NCI-H146 (cell line): ENCODE data around the gene CNOT10.
"Not testable (repeated sequence)": the region's sequence is repeated elsewhere in the genome, so short reads cannot be mapped to it uniquely, and the experiment has no call there.

Experiments
- DNase-seq: peaks from one replicate; lab custom pipeline; 2025; lab: John Stamatoyannopoulos, UW

CNOT10 gene

DNA sequence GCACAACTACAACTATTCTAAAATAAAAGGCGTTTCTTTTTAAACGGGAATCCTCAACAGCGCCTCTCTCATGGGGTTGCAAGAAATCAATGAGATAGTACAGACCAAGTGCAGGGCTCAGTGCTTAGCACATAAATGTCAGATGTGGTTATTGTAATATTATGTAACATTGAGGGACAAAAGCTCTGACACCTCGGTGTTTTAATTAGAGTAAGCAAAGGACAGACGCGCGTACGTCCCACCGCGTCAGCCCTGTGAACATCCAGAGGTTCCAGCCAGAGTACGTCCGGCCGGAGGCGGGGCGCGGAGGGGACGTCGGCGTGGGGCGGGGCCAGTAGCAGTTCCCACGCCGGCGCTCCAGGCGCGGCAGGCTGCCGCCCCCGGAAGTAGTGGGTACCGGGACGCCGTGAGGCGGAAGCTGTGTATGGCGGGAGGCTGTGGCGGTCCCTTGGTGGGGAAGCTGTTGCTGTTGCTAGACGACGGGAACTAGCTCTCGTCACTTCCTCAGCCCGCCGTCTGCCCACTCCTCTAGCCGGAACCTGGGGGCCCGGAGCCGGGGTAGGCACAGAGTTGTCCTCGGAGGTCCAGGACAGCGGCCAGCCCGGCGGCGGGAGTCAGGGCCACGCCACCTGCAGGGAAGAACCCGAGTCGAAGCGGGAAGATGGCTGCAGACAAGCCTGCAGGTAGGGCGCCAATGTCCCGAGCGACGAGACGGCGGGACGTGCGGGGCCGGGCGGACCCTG lies at the start of gene CNOT10:
TSS of gene CNOT10 (plus strand) at position 389 of the 743 bp plus-strand sequence. CDS start at position 662, 273 bp downstream.
- DNase-seq, result peak; percentile 89

GRCh38 chr3:32640939-32641338 lies 44.0 kb upstream of the CNOT10 start:
- DNase-seq, result no peak

DNA sequence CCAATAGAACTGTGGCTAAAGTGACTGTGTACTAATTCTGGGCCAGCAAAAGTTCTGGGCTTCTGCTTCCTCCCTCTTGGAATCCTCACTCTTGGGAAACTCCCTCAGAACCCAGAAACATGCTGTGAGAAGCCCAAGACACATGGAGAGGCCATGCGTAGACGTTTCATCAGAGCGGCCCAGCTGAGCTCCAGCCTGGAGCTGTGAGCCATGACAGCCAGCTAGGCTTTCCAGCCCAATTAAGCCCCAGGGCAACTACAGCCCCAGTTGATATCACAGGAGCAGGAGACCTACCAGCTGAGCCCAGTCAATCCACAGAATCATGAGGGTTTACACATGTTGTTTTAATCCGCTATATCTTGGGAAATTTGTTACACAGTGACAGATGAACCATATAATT lies 43.6 kb upstream of the CNOT10 start:
- DNase-seq, result peak; percentile 4

DNA sequence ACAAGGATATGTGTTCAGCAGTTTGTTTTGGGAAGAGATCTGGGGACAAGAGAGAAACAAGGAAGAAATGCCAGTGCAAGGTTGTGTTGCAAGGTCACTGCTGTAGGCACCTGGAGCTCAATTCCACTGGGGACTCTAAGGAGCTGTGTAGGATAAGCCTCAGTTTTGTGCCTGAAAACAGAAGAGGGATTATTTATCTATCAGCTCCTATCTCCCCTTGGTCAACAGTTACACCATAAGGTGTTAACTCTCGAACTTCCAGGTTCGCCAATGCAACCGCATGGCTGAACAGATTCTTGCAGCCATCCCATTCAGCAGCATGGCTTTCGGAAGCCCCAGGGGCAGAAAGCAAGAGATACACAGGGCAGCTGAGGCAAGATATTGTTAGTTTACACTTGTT lies 41.6 kb upstream of the CNOT10 start:
- DNase-seq, result no peak

- DNase-seq, result no peak
These were observed 41.2 kb upstream of the CNOT10 start for GRCh38 chr3:32643816-32644215.

DNA sequence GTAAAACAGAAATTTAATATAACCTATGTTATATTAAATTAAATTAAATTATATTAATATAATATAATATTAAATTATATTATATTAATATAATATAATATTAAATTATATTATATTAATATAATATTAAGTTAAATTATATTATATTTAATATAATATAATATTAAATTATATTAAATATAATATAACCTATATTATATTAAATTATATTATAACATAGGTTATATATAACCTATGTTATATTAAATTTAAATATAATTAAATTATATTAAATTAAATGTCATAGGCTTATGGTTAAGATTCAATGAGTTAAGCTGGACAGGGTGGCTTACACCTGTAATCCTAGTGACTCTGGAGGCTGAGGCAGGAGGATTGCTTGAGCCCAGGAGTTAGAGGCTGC lies 40.6 kb upstream of the CNOT10 start:
- no peak for DNase-seq

DNA sequence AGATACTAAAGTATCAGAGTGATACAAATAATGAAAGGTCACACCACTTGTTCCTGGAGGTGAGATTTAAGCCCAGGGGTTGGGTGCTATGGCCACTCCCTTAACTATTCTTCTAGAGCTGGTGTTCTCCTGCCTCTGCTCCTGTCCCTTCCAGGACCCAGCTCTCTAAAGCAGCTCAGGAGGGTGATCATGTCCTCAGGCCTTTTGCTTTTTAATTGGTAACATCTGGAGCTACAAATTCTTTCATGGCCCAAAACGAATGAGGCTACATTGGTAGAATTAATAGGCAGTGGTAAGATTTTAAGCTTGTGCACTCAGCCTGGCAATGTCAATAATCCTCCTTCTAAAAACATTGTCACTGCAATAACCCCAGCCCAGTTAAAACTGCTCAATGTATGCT lies 38.2 kb upstream of the CNOT10 start:
- no peak for DNase-seq

- DNase-seq, result not testable (repeated sequence)
These were observed 32.5 kb upstream of the CNOT10 start for GRCh38 chr3:32652337-32653100.

DNA sequence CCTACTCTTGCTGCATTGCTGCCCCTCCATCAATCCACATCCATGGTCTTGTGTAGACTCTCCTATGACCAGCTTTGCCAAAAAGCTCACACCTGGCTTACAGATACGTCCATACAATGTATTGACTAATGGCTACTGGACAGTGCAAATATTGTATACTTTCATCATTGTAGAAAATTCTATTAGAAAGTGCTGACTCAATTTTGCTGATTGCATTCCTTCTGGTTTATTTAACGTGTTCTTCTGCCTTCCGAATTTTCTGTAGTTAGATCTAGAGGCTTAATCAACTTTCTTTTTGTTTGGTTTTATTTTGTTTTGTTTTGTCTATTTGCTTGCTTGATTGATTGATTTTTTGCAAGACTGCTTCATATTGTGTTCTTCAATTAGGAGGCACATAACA lies 29.8 kb upstream of the CNOT10 start:
- no peak for DNase-seq

- no peak for DNase-seq
These were observed 24.4 kb upstream of the CNOT10 start for GRCh38 chr3:32660634-32661033.

GRCh38 chr3:32662647-32663046 lies 22.3 kb upstream of the CNOT10 start:
- no peak for DNase-seq

DNA sequence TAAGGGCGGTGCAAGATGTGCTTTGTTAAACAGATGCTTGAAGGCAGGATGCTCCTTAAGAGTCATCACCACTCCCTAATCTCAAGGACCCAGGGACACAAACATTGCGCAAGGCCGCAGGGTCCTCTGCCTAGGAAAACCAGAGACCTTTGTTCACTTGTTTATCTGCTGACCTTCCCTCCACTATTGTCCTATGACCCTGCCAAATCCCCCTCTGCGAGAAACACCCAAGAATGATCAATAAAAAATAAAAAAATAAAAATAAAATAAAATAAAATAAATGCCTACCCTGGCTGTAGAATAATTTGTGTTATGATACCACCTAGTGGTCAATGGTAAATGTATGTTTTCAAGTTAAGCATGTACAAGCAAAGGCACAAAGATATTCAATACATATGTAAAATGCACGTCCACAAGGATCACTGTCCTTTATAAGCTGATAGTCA lies 20.3 kb upstream of the CNOT10 start:
- peak; percentile 1 for DNase-seq

- DNase-seq, result no peak
These were observed 17.9 kb upstream of the CNOT10 start for GRCh38 chr3:32667072-32667582.

GRCh38 chr3:32669226-32669625 lies 15.8 kb upstream of the CNOT10 start:
- not testable (repeated sequence) for DNase-seq

- DNase-seq, result not testable (repeated sequence)
These were observed 11.3 kb upstream of the CNOT10 start for GRCh38 chr3:32673730-32674129.

DNA sequence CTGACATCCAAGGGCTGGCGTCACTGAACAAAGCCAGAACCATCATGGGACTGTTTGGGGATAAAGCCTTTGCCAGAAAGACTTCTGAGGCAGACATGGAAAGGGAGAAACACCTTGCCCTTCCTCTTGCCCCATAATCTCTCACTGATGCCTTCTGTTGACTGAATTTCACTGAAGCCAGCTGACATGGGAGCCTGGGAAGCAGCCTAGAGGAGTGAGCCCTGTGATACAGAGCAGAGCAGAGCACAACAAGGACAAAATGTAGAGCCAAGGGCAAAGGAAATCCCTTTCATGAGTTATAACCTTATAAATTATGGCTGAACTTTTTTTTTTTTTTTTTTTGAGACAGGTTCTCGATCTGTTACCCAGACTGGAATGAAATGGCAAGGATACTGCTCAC lies 9.8 kb upstream of the CNOT10 start:
- DNase-seq, result no peak

DNA sequence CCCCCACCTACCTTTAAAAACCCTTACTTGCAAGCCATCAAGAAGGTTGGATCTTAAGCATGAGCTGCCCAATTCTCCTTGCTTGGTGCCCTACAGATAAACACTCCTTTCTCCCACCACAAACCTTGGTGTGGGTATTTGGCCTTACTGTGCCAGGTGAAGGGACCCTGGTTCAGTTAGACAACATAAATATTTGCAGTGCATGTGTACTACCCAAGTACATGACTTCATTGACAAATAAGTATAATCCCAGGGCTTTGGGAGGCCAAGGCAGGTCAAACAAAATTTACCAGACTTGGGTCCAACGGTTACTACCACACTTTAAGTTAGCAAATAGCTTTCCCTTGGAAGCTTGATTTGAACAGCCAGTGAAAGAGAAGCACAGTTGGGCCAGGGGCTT lies 9.3 kb upstream of the CNOT10 start:
- DNase-seq, result no peak

DNA sequence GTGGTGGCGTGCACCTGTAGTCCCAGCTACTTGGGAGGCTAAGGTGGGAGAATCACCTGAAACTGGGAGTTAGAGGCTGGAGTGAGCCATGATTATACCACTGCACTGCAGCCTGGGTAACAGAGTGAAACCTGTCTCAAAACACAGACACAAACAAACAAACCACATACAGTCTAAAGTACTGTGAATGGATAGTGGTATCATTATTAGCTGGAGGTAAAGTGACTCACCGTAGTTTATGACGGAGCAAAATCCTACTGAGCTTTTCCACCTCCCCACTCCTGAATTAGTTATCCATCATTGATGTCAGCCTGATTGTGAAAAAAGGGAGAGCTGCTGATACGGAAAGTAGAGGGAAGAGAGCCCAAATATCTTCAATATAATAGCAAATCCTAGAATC lies 3.2 kb upstream of the CNOT10 start:
- no peak for DNase-seq

GRCh38 chr3:32684029-32684799 lies 774 bp upstream of the CNOT10 start:
- no peak for DNase-seq

GRCh38 chr3:32685543-32686185 lies 676 bp downstream of the CNOT10 start:
- peak; percentile 35 for DNase-seq

- DNase-seq, result no peak
These were observed 1.7 kb downstream of the CNOT10 start for GRCh38 chr3:32686713-32687112.

GRCh38 chr3:32691847-32692246 lies 6.9 kb downstream of the CNOT10 start:
- no peak for DNase-seq
